NCI-H187 (cell line): ENCODE results near the gene TRAPPC10.

Experiments
- DNase-seq, 2 experiments: peaks; one replicate each; lab custom pipeline; 2025; lab: John Stamatoyannopoulos, UW

Gene TRAPPC10

GRCh38 chr21:44029460-44030087 lies 17.5 kb downstream of the TRAPPC10 start:
- no peak for DNase-seq

GRCh38 chr21:44035244-44035643 lies 23.1 kb downstream of the TRAPPC10 start:
- DNase-seq = no peak

- DNase-seq = no peak
Measured at GRCh38 chr21:44038063-44038462, 26.0 kb downstream of the TRAPPC10 start.

GRCh38 chr21:44039828-44040227 lies 27.7 kb downstream of the TRAPPC10 start:
- DNase-seq = no peak

- no peak for DNase-seq
Measured at GRCh38 chr21:44043613-44044012, 31.5 kb downstream of the TRAPPC10 start.

GRCh38 chr21:44046734-44047133 lies 34.6 kb downstream of the TRAPPC10 start:
- DNase-seq = no peak

- DNase-seq = no peak
Measured at GRCh38 chr21:44047996-44048560, 36.0 kb downstream of the TRAPPC10 start.

GRCh38 chr21:44049182-44049581 lies 37.1 kb downstream of the TRAPPC10 start:
- DNase-seq = no peak

DNA sequence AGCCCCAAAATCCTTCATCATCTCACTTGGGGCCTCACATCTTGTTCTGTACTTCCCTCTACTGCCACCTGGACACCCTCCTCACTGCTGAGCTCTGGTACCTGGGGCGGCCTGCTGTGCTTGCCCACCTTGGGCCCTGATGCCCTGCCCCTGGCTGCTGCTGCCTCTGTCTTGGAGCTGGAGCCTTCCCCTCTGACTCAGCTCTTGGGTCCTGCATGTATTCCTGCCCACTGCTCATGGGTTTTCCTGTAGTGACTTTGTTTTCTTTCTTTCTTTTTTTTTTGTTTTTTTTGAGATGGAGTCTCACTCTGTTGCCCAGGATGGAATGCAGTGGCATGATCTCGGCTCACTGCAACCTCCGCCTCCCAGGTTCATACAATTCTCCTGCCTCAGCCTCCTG lies 37.5 kb downstream of the TRAPPC10 start:
- no peak for DNase-seq

DNA sequence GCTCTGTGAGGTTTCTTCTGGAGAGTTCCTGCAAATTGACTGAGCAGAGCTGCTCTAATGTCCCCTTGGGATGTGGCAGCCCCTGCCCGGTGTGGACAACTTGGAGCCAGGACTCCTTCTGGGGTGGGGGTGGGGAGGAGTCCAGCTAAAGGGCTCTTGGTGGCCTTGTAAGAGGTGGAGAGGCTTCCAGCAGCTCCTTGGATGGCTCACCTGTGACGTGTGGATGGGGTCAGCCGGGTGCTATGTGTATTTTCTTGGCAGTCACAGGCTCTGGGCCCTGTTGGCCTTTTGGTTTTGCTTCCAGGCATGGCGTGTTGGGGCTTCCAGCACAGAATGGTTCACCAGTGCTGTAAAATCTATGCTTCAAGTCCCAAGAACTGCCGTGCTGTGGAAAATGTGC lies 38.2 kb downstream of the TRAPPC10 start:
- DNase-seq = no peak

GRCh38 chr21:44051462-44051941 lies 39.4 kb downstream of the TRAPPC10 start:
- no peak for DNase-seq

DNA sequence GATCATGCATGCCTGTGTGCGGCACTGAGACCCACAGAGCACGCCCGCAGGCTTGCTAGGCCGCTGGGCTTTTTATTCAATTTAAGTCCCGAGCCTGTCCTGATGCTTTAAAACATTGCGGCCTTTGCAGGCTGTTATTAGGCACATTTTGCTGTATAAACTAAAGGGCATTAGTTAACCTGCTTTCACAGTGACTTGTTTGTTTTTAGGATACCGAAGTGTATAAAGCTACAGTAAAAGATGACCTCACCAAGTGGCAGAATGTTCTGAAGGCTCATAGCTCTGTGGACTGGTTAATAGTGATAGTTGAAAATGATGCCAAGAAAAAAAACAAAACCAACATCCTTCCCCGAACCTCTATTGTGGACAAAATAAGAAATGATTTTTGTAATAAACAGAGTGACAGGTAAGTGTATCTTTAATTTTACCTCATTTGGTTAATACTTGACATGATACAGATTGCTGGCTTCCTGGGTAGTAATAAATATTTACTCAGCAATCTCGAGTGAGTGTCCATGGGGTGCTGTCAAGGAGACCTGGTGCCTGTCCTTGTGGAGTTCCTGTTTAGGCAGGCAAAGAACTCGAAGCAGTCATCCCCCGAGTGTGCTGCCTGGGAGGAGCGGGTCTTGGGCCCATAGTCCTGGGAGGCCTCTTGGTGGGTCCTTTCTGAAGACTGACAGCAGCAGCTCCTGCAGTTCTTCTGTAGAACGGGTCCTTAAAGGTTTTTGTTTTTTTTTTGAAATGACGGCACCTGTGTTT lies 40.1 kb downstream of the TRAPPC10 start:
- DNase-seq = no peak

DNA sequence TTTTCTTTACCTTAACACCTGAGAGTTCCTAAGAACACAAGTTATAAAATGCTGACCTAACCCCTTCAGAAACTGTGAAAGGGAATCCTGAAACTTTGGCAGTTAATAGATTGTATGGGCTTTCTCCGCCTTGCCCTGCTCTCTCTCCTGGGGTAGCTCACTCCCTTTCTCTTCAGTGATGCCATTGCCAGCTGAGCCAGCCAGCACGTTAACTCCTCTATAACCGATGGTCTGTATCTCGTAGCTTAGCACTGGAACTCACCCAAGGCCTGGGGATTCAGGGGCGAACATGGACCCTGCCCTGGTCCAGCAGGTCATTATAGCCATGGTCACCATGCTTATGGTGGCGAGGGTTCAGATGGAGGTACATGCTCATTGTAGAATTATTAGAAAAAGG lies 40.7 kb downstream of the TRAPPC10 start:
- no peak for DNase-seq

- DNase-seq = no peak
Measured at GRCh38 chr21:44053567-44053966, 41.5 kb downstream of the TRAPPC10 start.

- DNase-seq = no peak
Measured at GRCh38 chr21:44054710-44055109, 42.6 kb downstream of the TRAPPC10 start.

- no peak for DNase-seq
Measured at GRCh38 chr21:44057055-44057454, 44.9 kb downstream of the TRAPPC10 start.

DNA sequence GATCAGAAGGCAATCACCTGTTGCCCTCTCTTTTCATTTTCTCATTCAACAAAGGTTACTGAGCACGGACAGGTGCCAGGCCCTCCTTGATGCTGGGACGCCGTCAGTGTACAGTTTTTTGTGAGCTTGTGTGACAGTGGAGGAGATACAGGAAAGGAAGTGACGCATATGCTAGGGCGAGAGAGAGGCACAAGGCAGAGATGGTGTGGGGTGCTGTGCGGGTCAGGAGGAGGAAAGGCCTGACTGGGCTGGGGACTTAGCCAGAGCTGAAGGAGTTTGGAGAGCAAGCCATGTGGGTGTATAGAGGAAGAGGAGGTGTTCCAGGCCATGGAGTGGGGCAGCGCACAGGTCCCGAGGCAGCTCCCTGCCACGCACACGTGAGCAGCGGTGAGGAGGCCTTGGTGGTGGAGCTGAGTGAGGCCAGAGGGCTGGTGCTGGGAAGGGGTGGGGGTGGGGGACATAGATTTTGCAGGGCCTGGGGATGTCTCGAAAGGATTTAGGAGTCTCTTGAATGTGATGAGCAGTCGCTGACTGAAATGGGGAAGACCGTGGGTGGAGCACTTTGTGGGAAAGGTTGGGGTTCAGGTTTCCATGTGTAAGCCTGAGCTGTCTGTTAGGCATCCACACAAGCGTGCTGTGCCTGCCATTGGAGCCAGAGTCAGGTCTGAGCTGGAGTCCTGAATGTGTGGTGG lies 46.0 kb downstream of the TRAPPC10 start:
- DNase-seq = no peak

- no peak for DNase-seq
Measured at GRCh38 chr21:44058652-44058964, 46.5 kb downstream of the TRAPPC10 start.

- no peak for DNase-seq
Measured at GRCh38 chr21:44058981-44059380, 46.9 kb downstream of the TRAPPC10 start.

DNA sequence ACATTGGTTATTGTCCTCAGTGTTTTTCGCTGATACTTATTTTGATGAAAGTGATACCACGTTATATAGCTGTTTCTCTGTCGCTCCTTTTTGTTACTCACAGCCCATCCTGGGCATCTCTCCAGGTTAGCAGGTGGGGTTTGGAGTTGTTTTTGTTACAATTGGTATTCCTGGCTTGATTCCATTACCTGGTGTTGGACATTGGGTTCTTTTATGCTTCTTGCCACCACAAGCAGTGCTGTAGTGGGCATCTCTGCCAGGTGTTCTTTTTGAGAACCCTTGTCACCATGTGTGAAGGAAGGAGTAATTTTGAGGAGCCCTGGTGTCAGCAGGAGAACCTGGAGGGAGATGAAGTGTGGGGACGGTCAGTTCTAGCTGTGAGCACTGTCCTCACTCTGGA lies 47.6 kb downstream of the TRAPPC10 start:
- DNase-seq = no peak

GRCh38 chr21:44062380-44062779 lies 50.3 kb downstream of the TRAPPC10 start:
- DNase-seq = no peak

DNA sequence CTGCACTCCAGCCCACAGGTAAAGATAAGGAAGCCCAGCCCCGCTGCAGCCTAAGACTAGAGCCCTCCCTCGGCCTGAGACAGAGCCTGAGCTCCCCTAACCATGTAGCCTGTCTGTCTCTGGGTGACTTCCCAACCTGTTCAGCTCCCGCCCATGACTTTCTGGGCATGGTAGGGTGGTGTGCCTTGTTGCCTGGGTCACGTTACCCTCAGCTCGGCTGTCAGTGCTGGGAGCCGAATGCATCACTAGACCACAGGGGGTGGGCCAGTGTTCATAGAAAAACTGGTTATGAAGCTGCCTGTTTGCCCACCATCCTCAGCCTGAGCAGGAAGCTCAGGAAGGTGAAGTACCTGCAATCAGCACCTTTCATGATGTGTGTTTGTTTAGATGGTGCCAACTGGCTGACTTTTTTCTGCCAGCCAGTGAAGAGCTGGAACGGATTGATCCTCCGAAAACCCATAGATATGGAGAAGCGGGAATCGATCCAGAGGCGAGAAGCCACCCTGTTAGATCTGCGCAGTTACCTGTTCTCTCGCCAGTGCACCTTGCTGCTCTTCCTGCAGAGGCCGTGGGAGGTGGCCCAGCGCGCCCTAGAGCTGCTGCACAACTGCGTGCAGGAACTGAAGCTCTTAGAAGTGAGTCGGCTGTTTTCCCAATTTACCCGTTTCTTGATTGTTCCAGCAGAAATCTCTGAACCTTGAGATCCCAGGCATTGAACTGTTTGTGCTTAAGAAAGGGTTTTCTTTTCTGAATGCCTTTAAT lies 51.2 kb downstream of the TRAPPC10 start:
- DNase-seq = no peak
